ENCODE data around the gene SOX10. TPM values are rescaled to one million over a fixed set of nuclear protein-coding genes. Genes with fewer than 3 reads are reported as not detected.
A peak's percentile ranks its signal among the peaks of the same experiment; 100 is the strongest.
"Not testable (repeated sequence)": the region's sequence is repeated elsewhere in the genome, so short reads cannot be mapped to it uniquely, and the experiment has no call there.

Gene SOX10
- total RNA-seq, 4 donors from 2014 or later: 0.17 to 0.62 (median 0.59) TPM; not detected in 1

- in situ Hi-C loops (cut with MboI; ENCODE audit: low sequenced_read_pairs in 4 of 4): loop anchor here in 1 of 4 donors (25.0 kb wide), 1 partner anchor 155 kb away; the partner anchor contains the start of genes GALR3 and GCAT
- H3K9me3 ChIP-seq: no peaks in the 10 kb centered on the region
- H3K27ac ChIP-seq: no peak overlapping the region
- no peak for DNase-seq
- intact Hi-C loops (cut with DNase I; ENCODE audit: low total_unique reads): no loop called here
- peaks cover 0 to 36% of the 10 kb centered on the region in 2 donors for H3K36me3 ChIP-seq
- H3K27me3 ChIP-seq: no peaks in the 10 kb centered on the region
- H3K4me1 ChIP-seq: peaks cover 4 to 5% of the 10 kb centered on the region in 2 donors
- no peak for ATAC-seq
- no peak overlapping the region for H3K4me3 ChIP-seq
- no peak for TF ChIP-seq POLR2A (IDR thresholded peaks at IDR 0.05)
These were observed 17.2 kb downstream of the SOX10 start for GRCh38 chr22:37967147-37967546.

DNA sequence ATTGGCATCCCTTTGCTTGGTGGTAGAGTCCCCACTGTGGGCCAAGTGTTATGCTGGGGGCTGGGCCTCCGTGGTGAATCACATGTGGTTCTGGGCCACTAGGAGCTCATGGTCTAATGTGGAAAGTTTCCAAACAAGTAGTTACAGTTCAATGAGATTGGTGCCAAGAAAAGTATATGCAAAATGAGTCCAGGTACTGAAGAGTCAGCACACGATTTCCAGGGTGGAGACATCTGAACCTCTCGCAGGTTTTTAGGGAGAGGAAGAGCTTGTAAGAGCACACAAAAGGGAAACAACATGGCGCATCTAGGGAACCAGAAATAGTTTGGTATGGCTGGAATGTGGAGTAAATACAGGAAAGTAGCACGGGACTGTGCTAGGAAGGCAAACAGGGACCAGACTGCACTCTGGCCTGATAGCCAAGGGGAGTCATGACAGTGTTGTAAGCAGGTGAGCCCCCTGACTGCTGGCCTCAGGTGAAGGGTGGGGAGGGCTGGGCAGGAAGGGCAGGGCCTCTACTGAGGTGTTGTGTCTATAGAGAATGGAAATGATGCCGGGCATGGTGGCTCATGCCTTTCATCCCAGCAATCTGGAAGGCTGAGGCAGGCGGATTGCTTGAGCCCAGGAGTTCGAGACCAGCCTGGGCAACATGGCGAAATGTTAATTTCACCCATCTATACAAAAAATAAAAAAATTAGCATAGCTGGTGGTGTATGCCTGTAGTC lies 18.3 kb downstream of the SOX10 start:
- no peak overlapping the region for H3K4me3 ChIP-seq
- in situ Hi-C loops (cut with MboI; ENCODE audit: low sequenced_read_pairs in 4 of 4): loop anchor here in 1 of 4 donors (25.0 kb wide), 1 partner anchor 154 kb away; the partner anchor contains the start of genes GALR3 and GCAT

DNA sequence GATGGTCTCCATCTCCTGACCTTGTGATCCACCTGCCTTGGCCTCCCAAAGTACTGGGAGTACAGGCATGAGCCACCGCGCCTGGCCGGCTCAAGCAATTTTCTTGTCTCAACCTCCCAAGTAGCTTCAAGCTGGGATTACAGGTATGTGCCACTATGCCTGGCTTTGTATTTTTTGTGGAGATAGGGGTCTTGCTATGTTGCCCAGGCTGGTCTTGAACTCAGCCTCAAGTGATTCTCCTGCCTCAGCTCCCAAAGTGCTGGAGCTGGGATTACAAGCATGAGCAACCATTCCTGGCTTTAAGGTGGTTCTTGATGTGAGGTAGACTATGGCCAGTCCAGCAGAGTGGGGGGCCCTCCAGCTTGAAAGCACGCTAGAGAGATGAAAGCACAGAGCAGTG lies 23.3 kb downstream of the SOX10 start:
- Histone ChIP-seq H3K27me3 (no peaks in the 10 kb centered on the region), H3K4me3 (no peak overlapping the region), H3K4me1 (peaks cover 14 to 16% of the 10 kb centered on the region in 2 donors), H3K27ac (no peak overlapping the region), H3K36me3 (peaks cover 0 to 55% of the 10 kb centered on the region in 2 donors), H3K9me3 (no peaks in the 10 kb centered on the region)
- no peak for DNase-seq
- TF ChIP-seq, protein P1, sequence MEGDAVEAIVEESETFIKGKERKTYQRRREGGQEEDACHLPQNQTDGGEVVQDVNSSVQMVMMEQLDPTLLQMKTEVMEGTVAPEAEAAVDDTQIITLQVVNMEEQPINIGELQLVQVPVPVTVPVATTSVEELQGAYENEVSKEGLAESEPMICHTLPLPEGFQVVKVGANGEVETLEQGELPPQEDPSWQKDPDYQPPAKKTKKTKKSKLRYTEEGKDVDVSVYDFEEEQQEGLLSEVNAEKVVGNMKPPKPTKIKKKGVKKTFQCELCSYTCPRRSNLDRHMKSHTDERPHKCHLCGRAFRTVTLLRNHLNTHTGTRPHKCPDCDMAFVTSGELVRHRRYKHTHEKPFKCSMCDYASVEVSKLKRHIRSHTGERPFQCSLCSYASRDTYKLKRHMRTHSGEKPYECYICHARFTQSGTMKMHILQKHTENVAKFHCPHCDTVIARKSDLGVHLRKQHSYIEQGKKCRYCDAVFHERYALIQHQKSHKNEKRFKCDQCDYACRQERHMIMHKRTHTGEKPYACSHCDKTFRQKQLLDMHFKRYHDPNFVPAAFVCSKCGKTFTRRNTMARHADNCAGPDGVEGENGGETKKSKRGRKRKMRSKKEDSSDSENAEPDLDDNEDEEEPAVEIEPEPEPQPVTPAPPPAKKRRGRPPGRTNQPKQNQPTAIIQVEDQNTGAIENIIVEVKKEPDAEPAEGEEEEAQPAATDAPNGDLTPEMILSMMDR (IDR thresholded peaks at IDR 0.05 in 4 of 5, conservative IDR thresholded peaks at IDR 0.05 in 1 of 5): no peak
- no peak for TF ChIP-seq POLR2A (IDR thresholded peaks at IDR 0.05)
- intact Hi-C loops (cut with DNase I; ENCODE audit: low total_unique reads) (no loop called here), in situ Hi-C loops (cut with MboI; ENCODE audit: low sequenced_read_pairs in 4 of 4) (loop anchor here in 1 of 4 donors (25.0 kb wide), 1 partner anchor 149 kb away; the partner anchor contains the start of genes GALR3 and GCAT)
- ATAC-seq: no peak

More for the DNA sequence above, 18.3 kb downstream of the SOX10 start:
- peaks cover 4 to 5% of the 10 kb centered on the region in 2 donors for H3K4me1 ChIP-seq
- H3K27me3 ChIP-seq: no peaks in the 10 kb centered on the region
- H3K36me3 ChIP-seq: peaks cover 0 to 46% of the 10 kb centered on the region in 2 donors
- no peak overlapping the region for H3K27ac ChIP-seq
- TF ChIP-seq, protein P1 (IDR thresholded peaks at IDR 0.05 in 4 of 5, conservative IDR thresholded peaks at IDR 0.05 in 1 of 5): no peak
- no peak for TF ChIP-seq POLR2A (IDR thresholded peaks at IDR 0.05)
- ATAC-seq (no peak), DNase-seq (no peak)
- no peaks in the 10 kb centered on the region for H3K9me3 ChIP-seq
- intact Hi-C loops (cut with DNase I; ENCODE audit: low total_unique reads): loop anchor here (2.0 kb wide), 2 partner anchors 59 to 147 kb away; partner anchors contain the start of gene MICALL1

DNA sequence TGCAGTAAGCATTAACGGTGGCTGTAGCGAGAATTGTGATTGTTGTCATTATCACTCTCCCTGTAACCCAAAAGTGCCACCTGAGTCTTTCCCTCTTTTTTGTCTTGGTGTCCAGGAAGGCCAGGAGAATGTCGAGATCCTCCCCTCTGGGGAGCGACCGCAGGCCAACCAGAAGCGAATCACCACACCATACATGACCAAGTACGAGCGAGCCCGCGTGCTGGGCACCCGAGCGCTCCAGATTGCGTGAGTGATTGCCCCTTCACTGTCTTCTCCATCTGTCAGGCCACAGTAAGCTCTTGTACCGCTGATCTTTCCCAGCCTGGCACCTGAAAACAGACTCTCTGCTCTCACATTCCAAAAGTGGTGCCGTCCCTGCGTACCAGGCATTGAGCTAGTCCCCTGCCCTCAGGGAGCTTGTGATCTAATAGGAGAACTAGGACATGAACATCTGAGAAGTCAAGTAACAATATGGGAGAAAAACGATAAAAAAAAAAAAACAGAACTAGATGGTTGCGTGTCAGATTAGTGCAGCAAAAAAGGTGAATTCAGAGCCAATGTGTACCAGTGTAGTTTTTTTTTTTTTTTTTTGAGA lies 25.0 kb downstream of the SOX10 start:
- Histone ChIP-seq H3K4me1 (peaks cover 17 to 20% of the 10 kb centered on the region in 2 donors), H3K9me3 (no peaks in the 10 kb centered on the region), H3K4me3 (no peak overlapping the region), H3K36me3 (peaks cover 0 to 55% of the 10 kb centered on the region in 2 donors), H3K27me3 (no peaks in the 10 kb centered on the region), H3K27ac (no peak overlapping the region)
- TF ChIP-seq, protein P1 (IDR thresholded peaks at IDR 0.05 in 4 of 5, conservative IDR thresholded peaks at IDR 0.05 in 1 of 5): no peak
- TF ChIP-seq POLR2A (IDR thresholded peaks at IDR 0.05): no peak
- no peak for DNase-seq
- in situ Hi-C loops (cut with MboI; ENCODE audit: low sequenced_read_pairs in 4 of 4) (loop anchor here in 2 of 4 donors (10.0 to 25.0 kb wide), 2 partner anchors 145 to 147 kb away; partner anchors contain the start of genes GALR3 (in 1 of the 2) and GCAT (in 1 of the 2)), intact Hi-C loops (cut with DNase I; ENCODE audit: low total_unique reads) (no loop called here)
- ATAC-seq: no peak

DNA sequence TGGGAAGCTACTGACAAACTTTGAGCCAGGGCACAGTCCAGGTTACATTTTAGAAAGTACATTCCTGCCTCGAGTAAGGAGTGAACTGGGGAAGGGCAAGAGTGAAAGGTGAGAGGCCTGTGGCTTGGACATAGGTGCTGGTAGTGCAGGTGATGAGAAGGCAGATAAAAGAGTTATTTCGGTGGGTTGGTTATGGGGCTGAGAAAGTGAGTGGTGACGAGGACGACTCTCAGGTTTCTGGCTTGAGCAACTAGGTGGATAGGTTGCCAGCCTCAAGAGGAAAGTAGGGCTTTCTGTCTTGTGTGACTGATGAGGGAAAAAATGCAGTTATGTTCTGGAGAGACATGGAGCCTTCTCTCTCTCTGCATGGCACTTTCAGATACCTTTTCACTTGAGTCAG lies 27.1 kb downstream of the SOX10 start:
- intact Hi-C loops (cut with DNase I; ENCODE audit: low total_unique reads): no loop called here
- in situ Hi-C loops (cut with MboI; ENCODE audit: low sequenced_read_pairs in 4 of 4): loop anchor here in 2 of 4 donors (10.0 to 25.0 kb wide), 2 partner anchors 142 to 145 kb away; partner anchors contain the start of genes GALR3 (in 1 of the 2) and GCAT (in 1 of the 2)
- H3K9me3 ChIP-seq: no peaks in the 10 kb centered on the region
- H3K36me3 ChIP-seq: peaks cover 0 to 46% of the 10 kb centered on the region in 2 donors
- H3K27ac ChIP-seq: peak overlapping the region; percentile 29 to 66 (median 50)
- ATAC-seq (peak; percentile 36 to 43), DNase-seq (no peak)
- no peaks in the 10 kb centered on the region for H3K27me3 ChIP-seq
- no peak overlapping the region for H3K4me3 ChIP-seq
- TF ChIP-seq, protein P1 (IDR thresholded peaks at IDR 0.05 in 4 of 5, conservative IDR thresholded peaks at IDR 0.05 in 1 of 5): no peak
- no peak for TF ChIP-seq POLR2A (IDR thresholded peaks at IDR 0.05)
- H3K4me1 ChIP-seq: peaks cover 18 to 31% of the 10 kb centered on the region in 2 donors

DNA sequence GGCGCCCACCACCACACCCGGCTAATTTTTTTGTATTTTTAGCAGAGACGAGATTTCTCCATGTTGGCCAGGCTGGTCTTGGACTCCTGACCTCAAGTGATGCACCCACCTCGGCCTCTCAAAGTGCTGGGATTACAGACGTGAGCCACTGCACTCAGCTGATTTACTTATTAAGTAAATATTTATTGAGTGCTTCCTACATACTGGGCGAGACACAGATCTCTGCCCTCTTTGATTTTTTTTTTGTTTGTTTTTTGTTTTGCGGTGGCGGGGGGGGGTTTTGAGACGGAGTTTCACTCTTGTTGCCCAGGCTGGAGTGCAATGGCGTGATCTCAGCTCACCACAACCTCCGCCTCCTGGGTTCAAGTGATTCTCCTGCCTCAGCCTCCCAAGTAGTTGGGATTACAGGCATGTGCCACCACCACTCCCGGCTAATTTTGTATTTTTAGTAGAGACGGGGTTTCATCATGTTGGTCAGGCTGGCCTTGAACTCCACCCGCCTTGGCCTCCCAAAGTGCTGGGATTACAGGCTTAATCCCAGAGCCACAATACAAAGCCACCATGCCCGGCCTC lies 28.4 kb downstream of the SOX10 start:
- ATAC-seq; H3K4me3 ChIP-seq; H3K9me3 ChIP-seq; DNase-seq; intact Hi-C loops (cut with DNase I; ENCODE audit: low total_unique reads); H3K27ac ChIP-seq; H3K27me3 ChIP-seq: not testable (repeated sequence)
- in situ Hi-C loops (cut with MboI; ENCODE audit: low sequenced_read_pairs in 4 of 4): loop anchor here in 2 of 4 donors (10.0 to 25.0 kb wide), 2 partner anchors 141 to 144 kb away; partner anchors contain the start of genes GALR3 (in 1 of the 2) and GCAT (in 1 of the 2)
- Histone ChIP-seq H3K4me1 (peaks cover 18 to 31% of the 10 kb centered on the region in 2 donors), H3K36me3 (peaks cover 0 to 33% of the 10 kb centered on the region in 2 donors)
